ENCODE data around the gene GPR132. TPM values are rescaled to one million over a fixed set of nuclear protein-coding genes. Genes with fewer than 3 reads are reported as not detected.

GPR132 gene
- total RNA-seq, 1 experiment from 2014 or later = 0.20 TPM

DNA sequence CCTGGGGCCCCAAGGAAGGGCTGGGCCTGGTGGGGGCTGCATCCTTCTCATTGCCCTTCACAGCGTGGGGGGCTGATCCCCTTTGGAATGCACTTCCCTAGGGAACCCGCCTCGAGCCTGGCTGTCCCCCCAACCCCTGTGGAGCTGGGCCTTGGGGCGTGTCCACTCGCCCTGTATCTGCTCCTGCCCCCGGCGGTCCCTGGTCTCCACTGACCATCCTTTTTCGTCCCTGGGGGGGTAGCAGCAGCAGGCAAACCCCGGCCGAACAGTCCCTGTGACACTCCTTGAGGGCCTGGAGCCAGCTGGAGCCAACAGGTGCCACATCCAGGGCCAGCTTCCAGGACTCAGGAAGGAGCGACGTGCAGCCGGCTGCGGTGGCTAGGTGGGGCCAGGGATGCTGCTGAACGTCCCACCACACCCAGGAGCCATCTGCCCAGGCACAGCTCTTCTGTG lies 9.4 kb upstream of the GPR132 start:
- Histone ChIP-seq H3K23ac (ENCODE audit: insufficient read length, low read depth, low read length) (no peak overlapping the region), H2AFZ (ENCODE audit: low read length) (no peak overlapping the region), H4K8ac (replicated peaks; ENCODE audit: insufficient read length, low read depth, low read length) (no peak overlapping the region), H2BK20ac (ENCODE audit: low read depth, low read length, poor library complexity, severe bottlenecking) (no peak overlapping the region), H3K56ac (ENCODE audit: insufficient read length, low read depth, low read length) (no peak overlapping the region), H3K79me2 (ENCODE audit: insufficient read depth, low read length) (no peaks in the 10 kb centered on the region), H2BK12ac (ENCODE audit: insufficient read length, low read depth, low read length) (no peak overlapping the region), H3K27ac (ENCODE audit: insufficient read length, low read depth, low read length) (no peak overlapping the region), H2AK5ac (ENCODE audit: insufficient read length, low read length) (no peak overlapping the region), H4K20me1 (ENCODE audit: control insufficient read depth, insufficient read depth, insufficient read length) (no peaks in the 10 kb centered on the region), H3K79me1 (ENCODE audit: insufficient read depth, low read depth, low read length, poor library complexity, severe bottlenecking) (no peaks in the 10 kb centered on the region), H3K9me3 (ENCODE audit: control insufficient read depth, low read depth, low read length) (no peaks in the 10 kb centered on the region), H4K5ac (ENCODE audit: insufficient read length, low read depth, low read length) (no peak overlapping the region), H3K27me3 (ENCODE audit: insufficient read depth, low read length) (no peaks in the 10 kb centered on the region), H3K23me2 (ENCODE audit: insufficient read length, low read depth, low read length, poor library complexity, severe bottlenecking) (no peaks in the 10 kb centered on the region), H3T11ph (ENCODE audit: low read length) (no peak overlapping the region), H2BK15ac (ENCODE audit: low read depth, low read length) (no peak overlapping the region), H2BK5ac (ENCODE audit: insufficient read length, low read length) (no peak overlapping the region), H4K91ac (ENCODE audit: insufficient read length, low read depth, low read length) (no peak overlapping the region), H3K9ac (ENCODE audit: extremely low read depth, insufficient read length, low read length) (no peak overlapping the region), H3K4me2 (ENCODE audit: insufficient read depth, insufficient read length, low read length) (no peak overlapping the region), H3K4me1 (ENCODE audit: insufficient read depth, low read length) (no peaks in the 10 kb centered on the region; the same call in 1 of the 2 replicates), H2BK120ac (ENCODE audit: low read depth, low read length, poor library complexity, severe bottlenecking) (no peak overlapping the region), H3K4ac (ENCODE audit: low read depth, low read length) (no peak overlapping the region), H3K14ac (ENCODE audit: insufficient read depth, low read length) (no peak overlapping the region), H3K18ac (ENCODE audit: insufficient read length, low read depth, low read length) (no peak overlapping the region)
- no peaks in the 10 kb centered on the region for H3K36me3 Mint-ChIP-seq (ENCODE audit: insufficient read depth in 1 of 3, low read depth in 3 of 3)
- no CpG with 5 or more reads among the region's 15 CpGs for WGBS (ENCODE audit: extremely low coverage, insufficient read length, low lambda C conversion rate)
- H3K4me3 Mint-ChIP-seq = no peak overlapping the region
- no peak overlapping the region for H3K27ac Mint-ChIP-seq
- TF ChIP-seq, protein P1, sequence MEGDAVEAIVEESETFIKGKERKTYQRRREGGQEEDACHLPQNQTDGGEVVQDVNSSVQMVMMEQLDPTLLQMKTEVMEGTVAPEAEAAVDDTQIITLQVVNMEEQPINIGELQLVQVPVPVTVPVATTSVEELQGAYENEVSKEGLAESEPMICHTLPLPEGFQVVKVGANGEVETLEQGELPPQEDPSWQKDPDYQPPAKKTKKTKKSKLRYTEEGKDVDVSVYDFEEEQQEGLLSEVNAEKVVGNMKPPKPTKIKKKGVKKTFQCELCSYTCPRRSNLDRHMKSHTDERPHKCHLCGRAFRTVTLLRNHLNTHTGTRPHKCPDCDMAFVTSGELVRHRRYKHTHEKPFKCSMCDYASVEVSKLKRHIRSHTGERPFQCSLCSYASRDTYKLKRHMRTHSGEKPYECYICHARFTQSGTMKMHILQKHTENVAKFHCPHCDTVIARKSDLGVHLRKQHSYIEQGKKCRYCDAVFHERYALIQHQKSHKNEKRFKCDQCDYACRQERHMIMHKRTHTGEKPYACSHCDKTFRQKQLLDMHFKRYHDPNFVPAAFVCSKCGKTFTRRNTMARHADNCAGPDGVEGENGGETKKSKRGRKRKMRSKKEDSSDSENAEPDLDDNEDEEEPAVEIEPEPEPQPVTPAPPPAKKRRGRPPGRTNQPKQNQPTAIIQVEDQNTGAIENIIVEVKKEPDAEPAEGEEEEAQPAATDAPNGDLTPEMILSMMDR (conservative IDR thresholded peaks at IDR 0.05) = no peak
- H3K9me3 Mint-ChIP-seq = peaks cover 0 to under 1% of the 10 kb centered on the region in 2 experiments
- DNase-seq = peak; percentile 35
- H3K4me1 Mint-ChIP-seq = peaks cover 8 to 23% of the 10 kb centered on the region in 2 experiments
- peaks cover 20% of the 10 kb centered on the region for H3K27me3 Mint-ChIP-seq (ENCODE audit: low read depth)

Data from H9 (cell line).